Keratinocyte (primary cell): ENCODE measurements around the gene GPRASP3. TPM values are rescaled to one million over a fixed set of nuclear protein-coding genes. Genes with fewer than 3 reads are reported as not detected.

ENCODE experiments used
- DNase-seq: peaks from one replicate; pipeline ENCODE4 v3.0.0-alpha.2; 2011; ENCODE audit warnings: low read depth, missing footprints, low spot score
- FAIRE-seq: peaks from 2 replicates; lab custom pipeline; 2011; peaks lifted over from hg19 to GRCh38; lab: Jason Lieb, UNC
- H2AFZ ChIP-seq: 2 replicates; pipeline ENCODE4 v1.6.0; 2012; ENCODE audit warnings: low read length, control low read depth, inconsistent platforms; ENCODE audit not compliant: control insufficient read depth
- H3K27ac ChIP-seq: 2 replicates; pipeline ENCODE4 v1.5.1; 2011; ENCODE audit warnings: low read length; ENCODE audit not compliant: control insufficient read depth, insufficient read depth
- H3K27me3 ChIP-seq: 3 replicates; pipeline ENCODE4 v1.6.0; 2011; ENCODE audit warnings: low read length; ENCODE audit not compliant: control insufficient read depth, insufficient read depth; ENCODE audit errors: extremely low read depth
- H3K36me3 ChIP-seq, 2 experiments: 2 replicates in 1 of 2; 3 replicates in 1 of 2; pipeline ENCODE4 v1.5.1; 2011; ENCODE audit warnings: low read length in 2 of 2, mild to moderate bottlenecking in 1 of 2; ENCODE audit not compliant: control insufficient read depth in 2 of 2, insufficient read depth in 2 of 2; ENCODE audit errors: extremely low read depth in 1 of 2
- H3K4me1 ChIP-seq: 3 replicates; pipeline ENCODE4 v1.5.1; 2011; ENCODE audit warnings: low read length; ENCODE audit not compliant: control insufficient read depth, insufficient read depth; ENCODE audit errors: extremely low read depth
- H3K4me2 ChIP-seq: 3 replicates; pipeline ENCODE4 v1.6.0; 2011; ENCODE audit warnings: low read depth, low read length; ENCODE audit not compliant: control insufficient read depth, insufficient read depth; ENCODE audit errors: extremely low read depth
- H3K4me3 ChIP-seq, 3 experiments: fragments of 200-600 bp in 1 of 3; sonication (generic) in 1 of 3; 2 replicates in 2 of 3; 3 replicates in 1 of 3; pipeline ENCODE4 v1.5.1; 2011 to 2016; ENCODE audit warnings: low read length in 3 of 3, mild to moderate bottlenecking in 3 of 3, control low read depth in 2 of 3, inconsistent platforms in 1 of 3, low read depth in 1 of 3, mixed read lengths in 1 of 3, mixed run types in 1 of 3, moderate library complexity in 1 of 3; ENCODE audit not compliant: control insufficient read depth in 2 of 3, insufficient read depth in 2 of 3; ENCODE audit errors: extremely low read depth in 1 of 3
- H3K79me2 ChIP-seq: 2 replicates; pipeline ENCODE4 v1.6.0; 2012; ENCODE audit warnings: low read length; ENCODE audit not compliant: control insufficient read depth, insufficient read depth
- H3K9ac ChIP-seq: 3 replicates; pipeline ENCODE4 v1.6.0; 2011; ENCODE audit warnings: low read length; ENCODE audit not compliant: control insufficient read depth, insufficient read depth; ENCODE audit errors: extremely low read depth
- H3K9me1 ChIP-seq: 3 replicates; pipeline ENCODE4 v1.6.0; 2011; ENCODE audit warnings: low read length; ENCODE audit not compliant: control insufficient read depth, insufficient read depth; ENCODE audit errors: extremely low read depth
- H3K9me3 ChIP-seq: 2 replicates; pipeline ENCODE4 v1.5.1; 2012; ENCODE audit warnings: low read depth, low read length; ENCODE audit not compliant: control insufficient read depth
- H4K20me1 ChIP-seq: 3 replicates; pipeline ENCODE4 v1.6.0; 2011; ENCODE audit warnings: low read length; ENCODE audit not compliant: control insufficient read depth, insufficient read depth; ENCODE audit errors: extremely low read depth
- CTCF ChIP-seq, 3 experiments: IDR thresholded peaks in 1 of 3; conservative IDR thresholded peaks in 1 of 3; optimal IDR thresholded peaks in 1 of 3; 2 replicates in 2 of 3; 3 replicates in 1 of 3; pipeline versions ENCODE3 to v1.5.1; 2011; ENCODE audit warnings: low read length in 3 of 3, mild to moderate bottlenecking in 3 of 3, moderate library complexity in 2 of 3, control low read depth in 1 of 3, inconsistent platforms in 1 of 3; ENCODE audit not compliant: insufficient read depth in 2 of 3; ENCODE audit errors: extremely low read depth in 1 of 3
- EZH2 ChIP-seq: IDR thresholded peaks from one replicate; pipeline ENCODE4 v1.6.1; 2012; ENCODE audit warnings: inconsistent platforms, mild to moderate bottlenecking, low read length, moderate library complexity
- dilution Hi-C: fragments of 300-500 bp; cut with MboI; formaldehyde crosslinking; loops from one replicate; pipeline ENCODE4 v1.7.0; 2020; ENCODE audit warnings: low sequenced_read_pairs; ENCODE audit not compliant: extremely low pct_ligation_motif_present
- polyA plus RNA-seq, 5 experiments: library from polyadenylated mRNA; depleted of rRNA in 3 of 5; stranded (reverse) in 3 of 5; stranded (forward) in 1 of 5; unstranded in 1 of 5; fragments of >200 nt; gene quantifications; 1 replicate in 1 of 5; 2 replicates in 3 of 5; 3 replicates in 1 of 5; pipeline versions ENCODE4 v1.2.1 to v1.2.3, GENCODE V29; 2011 to 2012; ENCODE audit warnings: missing spikeins in 2 of 5, low read depth in 1 of 5, low replicate concordance in 1 of 5
- small RNA-seq, 3 experiments: library from RNA; depleted of rRNA; stranded (forward); fragments of <200 nt; gene quantifications; one replicate each; pipeline ENCODE3, GENCODE V24; 2012; ENCODE audit warnings: low read depth in 3 of 3, low replicate concordance in 1 of 3; ENCODE audit not compliant: insufficient read length in 3 of 3

The GPRASP3 gene
- polyA plus RNA-seq, 1 donor (not counting 4 experiments of a cell fraction or from before 2014, with no cell fraction given): 3.1 TPM

GRCh38 chrX:102768987-102769761 is 48.6 kb downstream of the GPRASP3 start:
- Histone ChIP-seq H3K4me2 (peak overlapping the region; percentile 57), H3K9ac (peak overlapping the region; percentile 96), H3K4me1 (peaks cover 6% of the 10 kb centered on the region), H3K9me3 (no peaks in the 10 kb centered on the region), H4K20me1 (no peaks in the 10 kb centered on the region), H3K4me3 (peak overlapping the region; percentile 50 to 77 (median 74)), H2AFZ (peak overlapping the region; percentile 87), H3K36me3 (no peaks in the 10 kb centered on the region), H3K27ac (peak overlapping the region; percentile 91), H3K79me2 (peaks cover 16% of the 10 kb centered on the region), H3K9me1 (no peaks in the 10 kb centered on the region), H3K27me3 (no peaks in the 10 kb centered on the region)
- dilution Hi-C loops: no loop called here
- no peak for TF ChIP-seq EZH2
- no peak for TF ChIP-seq CTCF (optimal IDR thresholded peaks at IDR 0.05 in 1 of 3, IDR thresholded peaks at IDR 0.05 in 1 of 3, conservative IDR thresholded peaks at IDR 0.05 in 1 of 3; ENCODE audit: extremely low read depth in 1 of 3, insufficient read depth in 2 of 3, low read length in 3 of 3)
- FAIRE-seq (peak; percentile 20), DNase-seq (peak; percentile 40)

Small RNA genes lying within 50 kb of the gene (small RNA-seq; reads per million reads assigned to genes)
- gene RNU6-589P: 0 reads per million in 3 experiments

Other genes starting within 250 kb of the GPRASP3 start
- gene TCP11X2, start 248.9 kb upstream of the GPRASP3 start, polyA plus RNA-seq: not detected in 3 replicates
- not detected in 3 replicates for gene TMSB15A, start 204.0 kb upstream of the GPRASP3 start, polyA plus RNA-seq
- 11.6 to 13.5 TPM (median 11.7 TPM) in 3 replicates for gene ARMCX5, start 121.2 kb upstream of the GPRASP3 start, polyA plus RNA-seq
- gene GPRASP1, start 69.3 kb upstream of the GPRASP3 start, polyA plus RNA-seq: 0.22 to 0.34 TPM (median 0.26 TPM) in 3 replicates
- 3.6 to 4.9 TPM (median 3.8 TPM) in 3 replicates for gene GPRASP2, start 8.3 kb upstream of the GPRASP3 start, polyA plus RNA-seq
- 0.07 to 0.09 TPM in 2 of 3 replicates, not detected in the other for gene RAB40AL, start 216.5 kb downstream of the GPRASP3 start, polyA plus RNA-seq